ENCODE measurements around the gene BCAN.

GRCh38 chr1:156657741-156658319 is 15.9 kb downstream of the BCAN start:
- TF ChIP-seq CTCF (IDR thresholded peaks at IDR 0.05; ENCODE audit: low read depth, low read length, poor library complexity, severe bottlenecking) (peak; percentile 9), EZH2phosphoT487 (IDR thresholded peaks at IDR 0.05; ENCODE audit: borderline replicate concordance, low read length) (no peak)
